Memory B cell (primary cell): ENCODE results near the gene DCHS1.
A peak's percentile ranks its signal among the peaks of the same experiment; 100 is the strongest.

Experiments used
- ATAC-seq: fragments of 150-1000 bp; cut with Tn5 transposase; 2 replicates; pipeline ENCODE4 v1.10.0; 2021; ENCODE audit warnings: low read depth, mild to moderate bottlenecking, moderate library complexity
- DNase-seq, 2 donors: peaks; one replicate each; pipeline ENCODE4 v3.0.0; 2022; ENCODE audit warnings: low spot score in 2 of 2
- H3K27ac Mint-ChIP-seq: one replicate; pipeline ENCODE4 v1.8.0; 2022; ENCODE audit warnings: mild to moderate bottlenecking, moderate library complexity, mixed read lengths
- H3K27me3 Mint-ChIP-seq: one replicate; pipeline ENCODE4 v1.8.0; 2022; ENCODE audit warnings: mixed read lengths
- H3K36me3 Mint-ChIP-seq: one replicate; pipeline ENCODE4 v1.8.0; 2022; ENCODE audit warnings: mild to moderate bottlenecking, mixed read lengths
- H3K4me1 Mint-ChIP-seq: one replicate; pipeline ENCODE4 v1.8.0; 2022; ENCODE audit warnings: mixed read lengths
- H3K4me3 Mint-ChIP-seq: one replicate; pipeline ENCODE4 v1.8.0; 2022; ENCODE audit warnings: mild to moderate bottlenecking, moderate library complexity, mixed read lengths
- H3K9me3 Mint-ChIP-seq: one replicate; pipeline ENCODE4 v1.8.0; 2022; ENCODE audit warnings: mixed read lengths

DCHS1 gene

DNA sequence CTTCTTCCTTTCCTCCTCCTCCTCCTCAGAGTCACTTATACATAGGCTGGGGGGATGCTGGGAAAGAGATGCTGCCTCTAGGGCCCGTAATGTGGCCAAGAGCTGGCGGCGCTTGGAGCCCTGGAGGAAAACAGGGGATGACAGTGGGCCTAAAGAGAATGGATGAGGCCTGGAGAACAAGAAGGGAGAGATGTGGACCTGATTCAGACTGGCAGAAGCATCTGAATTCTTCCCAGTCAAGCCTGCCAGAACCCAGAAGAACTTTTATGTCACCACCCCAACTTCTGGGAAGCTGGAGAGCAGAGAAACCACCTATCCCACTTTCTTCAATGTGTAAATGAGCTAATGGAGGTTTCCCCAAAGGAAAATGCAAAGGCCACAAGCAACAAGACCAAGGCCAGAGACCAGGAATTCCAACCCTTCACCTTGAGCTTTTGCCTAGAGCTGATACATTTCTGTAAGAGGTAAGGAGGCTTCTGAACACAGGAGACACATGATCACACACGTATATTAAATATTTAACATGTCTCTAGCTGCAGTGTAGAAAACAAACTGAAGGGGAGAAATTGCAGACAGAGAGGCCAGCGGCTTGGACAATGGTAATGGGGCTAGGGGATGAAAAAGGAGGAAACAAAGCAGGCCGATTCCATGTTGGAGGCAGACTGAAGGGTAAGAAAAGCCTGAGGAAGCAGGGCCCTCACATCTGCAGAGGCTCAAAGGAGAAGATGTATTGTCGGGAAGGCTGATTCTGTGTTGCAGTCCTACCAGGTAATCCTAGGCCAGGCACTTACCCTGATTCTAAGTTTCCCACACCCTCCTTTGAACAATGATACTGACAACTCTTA lies 53.3 kb downstream of the DCHS1 start:
- H3K9me3 Mint-ChIP-seq: no peaks in the 10 kb centered on the region
- H3K4me3 Mint-ChIP-seq: no peak overlapping the region
- H3K27me3 Mint-ChIP-seq: no peaks in the 10 kb centered on the region
- DNase-seq (no peak), ATAC-seq (no peak)
- H3K4me1 Mint-ChIP-seq: peaks cover 31% of the 10 kb centered on the region
- H3K27ac Mint-ChIP-seq: peak overlapping the region; percentile 73
- peaks cover 19% of the 10 kb centered on the region for H3K36me3 Mint-ChIP-seq

DNA sequence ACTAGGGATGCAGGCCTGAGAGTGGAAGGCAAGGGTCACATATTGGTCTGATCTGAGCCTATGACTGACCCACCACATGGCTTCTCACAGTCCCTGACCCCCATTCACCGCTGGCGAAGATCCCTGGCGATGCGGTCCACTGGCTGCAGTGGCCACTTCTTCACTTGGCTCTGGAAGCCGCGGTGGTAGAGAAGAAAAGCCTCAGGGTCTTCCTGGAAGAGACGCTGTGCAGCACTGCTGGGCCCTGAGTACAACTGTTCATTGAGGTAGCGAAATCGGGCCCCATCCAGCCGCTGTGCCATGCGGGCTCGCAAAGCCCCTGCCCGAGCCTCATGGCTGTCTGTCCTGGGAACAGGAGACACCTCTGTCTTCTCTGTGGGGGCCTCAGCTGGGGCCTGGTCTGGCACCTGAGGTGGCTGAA lies 54.6 kb downstream of the DCHS1 start:
- Mint-ChIP-seq H3K4me1 (peaks cover 27% of the 10 kb centered on the region), H3K4me3 (no peak overlapping the region), H3K9me3 (no peaks in the 10 kb centered on the region), H3K27ac (no peak overlapping the region), H3K27me3 (no peaks in the 10 kb centered on the region), H3K36me3 (peaks cover 25% of the 10 kb centered on the region)
- no peak for ATAC-seq
- no peak for DNase-seq

DNA sequence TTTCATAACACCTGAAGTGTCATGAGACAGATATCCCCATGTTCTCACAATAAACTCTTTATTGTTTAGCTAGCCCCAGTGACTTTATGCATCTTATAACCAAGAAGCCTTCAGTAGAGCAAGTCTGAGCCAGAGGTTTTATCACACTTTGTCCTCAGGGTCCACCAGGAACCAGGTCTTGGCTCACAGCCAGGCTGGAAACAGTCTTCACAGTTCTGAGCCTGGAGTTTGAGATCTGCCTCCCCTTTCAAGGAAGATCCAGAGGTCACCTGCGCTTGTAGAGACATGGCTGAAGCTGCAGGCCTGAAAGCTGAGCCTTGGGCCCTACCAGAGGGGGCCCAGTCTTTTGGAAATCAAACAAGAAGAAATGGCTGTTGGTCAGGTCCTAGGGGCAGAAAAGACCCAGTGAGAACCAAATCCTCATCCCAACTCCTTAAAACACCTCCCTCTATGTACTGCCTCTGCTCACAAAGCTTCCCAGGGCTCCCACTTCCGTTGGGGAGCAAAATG lies 55.7 kb downstream of the DCHS1 start:
- Mint-ChIP-seq H3K36me3 (peaks cover 28% of the 10 kb centered on the region), H3K4me3 (no peak overlapping the region), H3K27ac (no peak overlapping the region), H3K9me3 (no peaks in the 10 kb centered on the region), H3K4me1 (peaks cover 26% of the 10 kb centered on the region), H3K27me3 (no peaks in the 10 kb centered on the region)
- DNase-seq: no peak
- no peak for ATAC-seq

DNA sequence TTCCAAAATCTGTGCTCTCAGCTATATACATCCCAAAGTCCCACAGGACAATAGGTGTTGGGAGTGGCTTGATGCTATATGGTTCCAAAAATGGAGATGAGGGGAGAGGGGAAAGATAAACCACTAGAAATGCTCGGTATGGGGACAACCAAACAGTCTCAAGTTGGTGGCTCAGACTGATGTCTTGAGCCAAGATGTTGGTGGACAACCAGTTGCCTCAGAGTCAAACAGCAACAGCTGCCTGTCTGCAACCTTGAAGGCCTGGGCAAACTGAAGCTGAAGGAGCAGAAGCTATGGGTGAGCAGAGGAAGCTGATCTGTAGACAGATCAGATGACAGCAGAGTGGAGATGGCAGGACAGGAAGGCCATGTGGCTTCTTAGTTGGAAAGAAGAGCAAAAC lies 56.2 kb downstream of the DCHS1 start:
- Mint-ChIP-seq H3K27ac (no peak overlapping the region), H3K27me3 (no peaks in the 10 kb centered on the region), H3K4me1 (peaks cover 26% of the 10 kb centered on the region), H3K36me3 (peaks cover 30% of the 10 kb centered on the region), H3K4me3 (no peak overlapping the region), H3K9me3 (no peaks in the 10 kb centered on the region)
- no peak for ATAC-seq
- no peak for DNase-seq

DNA sequence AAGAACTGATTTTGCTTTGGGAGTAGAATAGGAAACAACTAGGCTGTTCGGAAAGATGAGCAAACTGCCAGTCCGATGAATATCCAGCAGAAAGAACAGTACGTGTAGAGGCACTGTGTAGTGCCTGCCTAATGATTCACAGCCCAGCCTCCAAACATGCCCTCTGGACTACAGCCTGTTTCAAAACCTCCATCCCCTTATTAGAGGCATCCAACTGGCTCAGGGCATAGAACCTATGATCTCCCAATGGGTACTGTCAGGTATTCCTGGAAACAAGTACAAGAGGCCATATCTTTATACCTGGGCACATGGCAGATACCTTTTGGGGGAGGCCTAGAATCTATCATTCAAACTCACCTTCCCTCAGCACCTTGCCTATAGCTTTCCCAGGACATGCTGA lies 57.1 kb downstream of the DCHS1 start:
- ATAC-seq (no peak), DNase-seq (no peak)
- peaks cover 26% of the 10 kb centered on the region for H3K4me1 Mint-ChIP-seq
- H3K27ac Mint-ChIP-seq: peak overlapping the region; percentile 19
- no peaks in the 10 kb centered on the region for H3K9me3 Mint-ChIP-seq
- H3K27me3 Mint-ChIP-seq: no peaks in the 10 kb centered on the region
- H3K4me3 Mint-ChIP-seq: no peak overlapping the region
- H3K36me3 Mint-ChIP-seq: peaks cover 37% of the 10 kb centered on the region

DNA sequence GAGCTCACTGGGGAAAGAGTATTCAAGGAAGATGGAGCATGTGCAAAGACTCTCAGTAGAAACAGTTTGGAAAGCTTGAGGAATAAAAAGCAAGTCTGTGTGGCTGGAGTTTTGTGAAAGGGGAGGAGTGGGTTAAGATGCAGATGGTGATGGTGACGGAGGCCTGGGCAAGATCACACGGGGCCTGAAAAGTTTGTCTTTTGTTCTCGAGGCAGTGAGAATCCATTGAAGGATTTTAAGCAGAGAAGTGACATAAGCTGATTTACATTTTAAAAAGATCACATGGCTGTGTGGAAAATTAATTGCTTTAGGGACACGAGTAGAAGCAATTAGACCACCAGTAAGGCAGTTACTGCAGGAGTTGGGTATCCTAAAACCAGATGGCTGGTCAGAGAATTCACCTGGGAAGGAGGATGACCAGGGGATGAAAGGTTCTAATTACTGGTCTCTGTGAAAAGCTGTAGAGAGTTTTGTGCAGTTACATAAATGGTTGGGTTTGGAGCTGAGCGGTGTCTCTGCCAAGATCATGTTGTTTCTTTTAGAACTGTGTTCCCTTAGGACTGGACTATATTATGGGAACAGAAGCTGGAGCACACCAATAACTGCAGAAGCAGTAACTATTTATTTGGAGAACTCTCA lies 59.3 kb downstream of the DCHS1 start:
- Mint-ChIP-seq H3K27me3 (no peaks in the 10 kb centered on the region), H3K36me3 (peaks cover 43% of the 10 kb centered on the region), H3K4me3 (no peak overlapping the region), H3K9me3 (no peaks in the 10 kb centered on the region), H3K27ac (peak overlapping the region; percentile 72), H3K4me1 (peaks cover 21% of the 10 kb centered on the region)
- ATAC-seq: no peak
- DNase-seq: no peak

DNA sequence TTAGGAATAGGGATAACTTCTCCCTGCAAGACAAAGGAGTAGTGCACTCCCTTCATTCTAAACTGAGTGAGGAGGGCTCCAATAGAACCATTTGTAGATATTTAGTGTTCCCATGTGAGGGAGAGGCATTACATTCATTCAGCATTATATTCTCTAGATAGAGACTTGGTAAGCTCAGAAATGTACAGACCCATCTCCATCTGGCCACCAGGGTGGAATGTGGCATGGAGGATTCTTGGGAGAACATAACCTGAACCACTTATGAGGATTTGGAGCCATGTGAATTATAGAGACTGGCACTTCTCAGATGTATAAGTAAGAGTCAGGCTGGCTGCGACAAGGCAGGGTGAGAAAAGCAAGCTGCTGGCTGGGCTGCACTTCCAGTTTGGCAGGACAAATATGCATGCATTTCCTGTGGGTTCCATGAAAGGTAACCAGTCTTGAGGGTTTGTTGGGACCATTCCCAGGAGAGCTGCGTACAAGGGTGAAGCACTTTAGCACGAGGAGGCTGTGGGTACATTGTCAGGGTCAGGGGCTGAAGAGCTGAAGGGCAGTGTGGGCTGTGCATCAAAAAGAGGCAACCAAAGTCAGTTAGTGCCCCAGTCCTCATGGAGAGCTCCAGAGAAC lies 61.4 kb downstream of the DCHS1 start:
- Mint-ChIP-seq H3K27me3 (no peaks in the 10 kb centered on the region), H3K9me3 (no peaks in the 10 kb centered on the region), H3K4me1 (peaks cover 15% of the 10 kb centered on the region), H3K36me3 (peaks cover 40% of the 10 kb centered on the region), H3K27ac (no peak overlapping the region), H3K4me3 (no peak overlapping the region)
- DNase-seq: no peak
- ATAC-seq: no peak

DNA sequence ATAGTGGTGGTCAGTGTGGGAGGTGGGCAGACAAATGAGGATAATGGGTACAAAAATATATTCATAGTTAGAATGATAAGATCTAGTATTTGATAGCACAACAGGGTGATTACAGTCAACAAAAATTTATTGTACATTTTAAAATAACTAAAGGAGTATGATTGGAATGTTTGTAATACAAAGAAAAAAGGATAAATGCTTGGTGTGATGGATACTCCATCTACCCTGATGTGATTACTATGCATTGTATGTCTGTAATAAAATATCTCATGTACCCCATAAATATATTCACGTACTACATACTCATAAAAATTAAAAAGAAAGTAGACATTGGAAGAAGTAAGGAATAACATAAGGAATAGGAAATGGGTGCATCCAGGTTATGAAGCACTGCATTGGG lies 67.6 kb downstream of the DCHS1 start:
- peaks cover 8% of the 10 kb centered on the region for H3K9me3 Mint-ChIP-seq
- no peaks in the 10 kb centered on the region for H3K27me3 Mint-ChIP-seq
- H3K27ac Mint-ChIP-seq: no peak overlapping the region
- DNase-seq (no peak), ATAC-seq (no peak)
- no peak overlapping the region for H3K4me3 Mint-ChIP-seq
- no peaks in the 10 kb centered on the region for H3K4me1 Mint-ChIP-seq
- H3K36me3 Mint-ChIP-seq: peaks cover 29% of the 10 kb centered on the region

DNA sequence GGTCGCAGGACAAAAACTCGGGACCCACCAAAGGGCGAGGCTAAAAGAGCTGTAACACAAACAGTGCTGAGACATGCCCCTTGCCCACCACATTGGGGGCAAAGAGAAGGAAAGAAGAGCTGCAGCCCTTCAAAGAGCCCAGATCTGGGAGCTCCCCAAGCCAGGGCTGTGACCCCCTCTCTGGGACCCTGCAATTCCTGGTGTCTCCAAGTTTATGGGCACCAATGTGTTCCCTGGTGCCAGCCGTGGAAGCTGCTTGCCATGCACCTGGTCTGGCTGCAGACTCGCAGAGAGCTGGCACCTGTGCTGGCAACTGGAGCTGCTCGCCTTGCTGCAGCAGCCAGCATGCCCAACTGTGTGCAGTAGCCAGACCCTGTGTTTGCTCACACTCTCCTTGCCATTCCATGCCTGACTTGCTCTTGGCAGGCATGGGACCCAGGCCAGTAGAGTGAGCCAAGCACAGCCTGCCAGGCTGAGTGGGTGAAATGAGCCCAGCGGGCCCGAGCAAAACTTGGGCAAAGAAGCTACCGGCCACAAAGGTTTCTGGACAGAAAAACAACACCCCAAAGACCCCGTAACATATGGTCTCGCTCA lies 68.2 kb downstream of the DCHS1 start:
- Mint-ChIP-seq H3K36me3 (peaks cover 30% of the 10 kb centered on the region), H3K4me1 (no peaks in the 10 kb centered on the region), H3K4me3 (no peak overlapping the region), H3K27ac (no peak overlapping the region), H3K27me3 (no peaks in the 10 kb centered on the region), H3K9me3 (peaks cover 10% of the 10 kb centered on the region)
- DNase-seq (no peak), ATAC-seq (no peak)

DNA sequence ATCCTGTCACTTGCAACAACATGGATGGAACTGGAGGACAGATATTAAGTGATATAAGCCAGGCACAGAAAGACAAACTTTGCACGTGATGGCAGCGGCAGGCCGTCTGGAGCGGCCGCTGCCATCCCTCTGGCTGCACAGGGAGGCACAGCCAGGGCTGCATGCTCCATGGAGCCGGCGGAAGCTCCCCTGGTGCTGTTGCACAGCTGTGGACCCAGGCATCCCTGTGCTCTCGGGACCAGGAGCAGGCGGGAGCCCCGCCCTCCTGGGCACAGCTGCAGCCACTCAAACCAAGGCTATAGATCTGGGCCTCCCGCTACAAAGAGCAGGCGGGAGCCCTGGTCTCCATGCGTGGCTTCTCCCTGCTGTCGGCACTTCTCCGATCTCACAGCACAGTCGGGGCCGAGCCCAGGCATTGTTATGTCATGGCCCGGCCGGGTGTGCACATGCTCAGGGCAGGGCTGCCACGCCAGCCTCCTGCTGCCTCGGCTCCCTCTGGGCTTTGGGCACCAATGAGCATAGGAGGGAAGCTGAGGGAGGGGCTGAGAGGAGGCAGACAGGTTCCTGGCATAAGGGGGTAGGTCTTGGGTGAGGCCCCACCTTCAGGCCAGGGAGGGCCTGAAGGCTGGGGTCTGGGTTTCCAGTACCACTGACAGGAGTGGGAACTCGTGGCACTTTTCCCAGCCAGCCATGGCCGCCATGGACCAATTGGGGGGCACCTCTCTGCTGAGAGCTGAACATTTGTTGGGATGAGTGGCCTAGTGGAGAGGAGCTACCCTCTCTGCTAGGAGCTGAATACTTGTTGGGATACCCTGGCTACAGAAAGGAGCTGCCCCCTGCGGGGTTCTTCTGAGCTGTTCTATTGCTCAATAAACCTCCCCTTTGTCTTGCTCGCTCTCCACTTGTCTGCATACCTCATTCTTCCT lies 68.9 kb downstream of the DCHS1 start:
- Mint-ChIP-seq H3K4me3 (no peak overlapping the region), H3K27ac (no peak overlapping the region), H3K4me1 (no peaks in the 10 kb centered on the region), H3K27me3 (no peaks in the 10 kb centered on the region), H3K9me3 (peaks cover 12% of the 10 kb centered on the region), H3K36me3 (peaks cover 32% of the 10 kb centered on the region)
- DNase-seq (no peak), ATAC-seq (no peak)

DNA sequence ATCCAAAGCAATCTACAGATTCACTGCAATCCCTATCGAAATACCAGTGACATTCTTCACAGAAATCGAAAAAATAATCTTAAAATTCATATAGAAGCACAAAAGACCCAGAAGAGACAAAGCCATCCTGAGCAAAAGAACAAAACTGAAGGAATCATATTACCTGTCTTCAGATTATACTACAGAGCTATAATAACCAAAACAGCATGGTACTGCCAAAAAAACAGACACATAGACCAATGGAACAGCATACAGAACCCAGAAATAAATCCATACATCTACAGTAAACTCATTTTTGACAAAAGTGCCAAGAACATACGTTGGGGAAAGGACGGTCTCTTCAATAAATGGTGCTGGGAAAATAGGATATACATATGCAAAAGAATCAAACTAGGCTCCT lies 71.1 kb downstream of the DCHS1 start:
- ATAC-seq (no peak), DNase-seq (no peak)
- H3K27me3 Mint-ChIP-seq: no peaks in the 10 kb centered on the region
- no peak overlapping the region for H3K27ac Mint-ChIP-seq
- H3K4me3 Mint-ChIP-seq: no peak overlapping the region
- H3K36me3 Mint-ChIP-seq: peaks cover 41% of the 10 kb centered on the region
- H3K9me3 Mint-ChIP-seq: peaks cover 12% of the 10 kb centered on the region
- H3K4me1 Mint-ChIP-seq: no peaks in the 10 kb centered on the region

DNA sequence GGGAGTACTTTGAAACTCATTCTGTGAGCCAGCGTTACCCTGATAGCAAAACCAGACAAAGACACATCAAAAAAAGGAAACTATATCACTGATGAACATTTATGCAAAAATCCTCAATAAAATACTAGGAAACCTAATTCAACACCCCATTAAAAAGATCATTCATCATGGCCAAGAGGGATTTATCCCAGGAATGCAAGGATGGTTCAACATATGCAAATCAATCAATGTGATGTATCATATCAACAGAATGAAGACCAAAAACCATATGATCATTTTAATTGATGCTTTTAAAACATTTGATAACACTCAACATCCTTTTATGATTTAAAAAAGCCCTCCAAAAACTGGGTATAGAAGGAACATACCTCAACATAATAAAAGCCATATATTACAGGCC lies 72.0 kb downstream of the DCHS1 start:
- H3K27me3 Mint-ChIP-seq: no peaks in the 10 kb centered on the region
- H3K9me3 Mint-ChIP-seq: peaks cover 12% of the 10 kb centered on the region
- peaks cover 41% of the 10 kb centered on the region for H3K36me3 Mint-ChIP-seq
- no peak overlapping the region for H3K4me3 Mint-ChIP-seq
- DNase-seq (no peak), ATAC-seq (no peak)
- no peak overlapping the region for H3K27ac Mint-ChIP-seq
- H3K4me1 Mint-ChIP-seq: no peaks in the 10 kb centered on the region

DNA sequence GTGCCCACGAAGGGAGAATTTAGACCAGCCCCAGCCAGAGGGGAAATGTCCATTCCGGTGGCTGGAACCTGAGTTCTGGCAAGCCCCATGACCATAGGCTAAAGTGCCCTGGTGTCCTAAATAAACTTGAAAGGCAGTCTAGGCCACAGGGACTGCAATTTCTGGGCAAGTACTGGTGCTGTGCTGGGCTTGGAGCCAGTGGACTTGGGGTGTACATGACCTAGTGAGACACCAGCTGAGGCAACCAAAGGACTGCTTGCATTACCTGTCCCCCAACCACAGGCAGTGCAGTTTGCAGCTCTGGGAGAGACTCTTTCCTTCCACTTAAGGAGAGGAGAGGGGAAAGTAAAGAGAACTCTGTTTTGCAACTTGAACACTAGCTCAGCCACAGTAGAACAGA lies 75.9 kb downstream of the DCHS1 start:
- Mint-ChIP-seq H3K36me3 (peaks cover 38% of the 10 kb centered on the region), H3K4me3 (no peak overlapping the region), H3K27ac (no peak overlapping the region), H3K4me1 (peaks cover 2% of the 10 kb centered on the region), H3K9me3 (peaks cover 11% of the 10 kb centered on the region), H3K27me3 (no peaks in the 10 kb centered on the region)
- DNase-seq (no peak), ATAC-seq (no peak)
